Cardiac fibroblast (primary cell): ENCODE measurements around the gene POLA1.

Experiments used
- DNase-seq, 2 donors: peaks; one replicate each; pipeline versions ENCODE4 v3.0.0 to v3.0.0-alpha.2; 2010; ENCODE audit warnings: low read depth in 2 of 2
- H3K4me3 ChIP-seq, 2 donors: replicated peaks in 1 of 2; 1 replicate in 1 of 2; 2 replicates in 1 of 2; pipeline ENCODE4 v1.5.1; 2011; ENCODE audit warnings: low read depth in 2 of 2, low read length in 2 of 2, mild to moderate bottlenecking in 2 of 2, moderate library complexity in 1 of 2
- TF ChIP-seq, protein P1 (sequence below): IDR thresholded peaks from one replicate; pipeline ENCODE4 v1.5.1; 2011; ENCODE audit warnings: low read depth, mild to moderate bottlenecking, low read length, inconsistent platforms

POLA1 gene

DNA sequence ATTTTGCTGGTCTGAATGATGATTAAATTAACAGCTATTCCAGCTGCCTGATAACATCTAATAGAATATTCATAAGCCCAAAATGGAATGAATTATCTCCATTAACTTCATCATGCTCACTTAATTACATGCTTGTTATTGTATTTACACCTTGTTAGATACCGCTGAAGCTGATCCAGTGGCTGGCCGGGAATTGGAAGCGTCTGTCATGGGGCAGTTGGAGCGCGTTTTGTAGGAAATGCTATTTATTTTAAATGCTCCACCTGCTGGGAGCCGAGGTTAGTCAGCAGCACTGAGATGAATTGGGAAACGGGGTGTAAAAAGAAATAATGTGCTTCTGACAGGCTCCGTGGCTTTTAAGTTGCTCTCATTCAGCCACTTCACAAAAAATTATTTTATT, 296.8 kb downstream of the POLA1 start:
- no peak overlapping the region for H3K4me3 ChIP-seq
- DNase-seq: no peak
- TF ChIP-seq, protein P1, sequence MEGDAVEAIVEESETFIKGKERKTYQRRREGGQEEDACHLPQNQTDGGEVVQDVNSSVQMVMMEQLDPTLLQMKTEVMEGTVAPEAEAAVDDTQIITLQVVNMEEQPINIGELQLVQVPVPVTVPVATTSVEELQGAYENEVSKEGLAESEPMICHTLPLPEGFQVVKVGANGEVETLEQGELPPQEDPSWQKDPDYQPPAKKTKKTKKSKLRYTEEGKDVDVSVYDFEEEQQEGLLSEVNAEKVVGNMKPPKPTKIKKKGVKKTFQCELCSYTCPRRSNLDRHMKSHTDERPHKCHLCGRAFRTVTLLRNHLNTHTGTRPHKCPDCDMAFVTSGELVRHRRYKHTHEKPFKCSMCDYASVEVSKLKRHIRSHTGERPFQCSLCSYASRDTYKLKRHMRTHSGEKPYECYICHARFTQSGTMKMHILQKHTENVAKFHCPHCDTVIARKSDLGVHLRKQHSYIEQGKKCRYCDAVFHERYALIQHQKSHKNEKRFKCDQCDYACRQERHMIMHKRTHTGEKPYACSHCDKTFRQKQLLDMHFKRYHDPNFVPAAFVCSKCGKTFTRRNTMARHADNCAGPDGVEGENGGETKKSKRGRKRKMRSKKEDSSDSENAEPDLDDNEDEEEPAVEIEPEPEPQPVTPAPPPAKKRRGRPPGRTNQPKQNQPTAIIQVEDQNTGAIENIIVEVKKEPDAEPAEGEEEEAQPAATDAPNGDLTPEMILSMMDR: no peak

DNA sequence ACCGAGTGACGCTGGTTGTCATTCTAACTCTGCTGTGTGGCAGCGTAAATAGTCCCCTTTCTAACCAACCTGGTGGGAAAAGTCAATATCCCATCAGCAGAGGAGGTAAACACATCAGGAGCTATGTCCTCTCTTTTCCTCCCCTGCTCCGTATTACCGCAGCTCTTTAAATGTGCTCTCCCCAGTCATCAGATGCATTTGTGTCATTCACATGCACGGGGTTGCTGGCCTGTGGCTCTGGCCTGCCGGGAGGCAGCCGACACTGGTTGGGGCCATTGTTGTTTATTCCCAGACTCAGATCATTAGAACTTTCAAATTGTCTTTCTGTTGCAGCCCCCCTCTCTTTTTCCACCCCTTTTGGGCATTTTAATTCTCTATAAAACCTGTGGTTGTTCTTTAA, 300.2 kb downstream of the POLA1 start:
- TF ChIP-seq, protein P1: no peak
- DNase-seq: no peak
- H3K4me3 ChIP-seq: no peak overlapping the region

DNA sequence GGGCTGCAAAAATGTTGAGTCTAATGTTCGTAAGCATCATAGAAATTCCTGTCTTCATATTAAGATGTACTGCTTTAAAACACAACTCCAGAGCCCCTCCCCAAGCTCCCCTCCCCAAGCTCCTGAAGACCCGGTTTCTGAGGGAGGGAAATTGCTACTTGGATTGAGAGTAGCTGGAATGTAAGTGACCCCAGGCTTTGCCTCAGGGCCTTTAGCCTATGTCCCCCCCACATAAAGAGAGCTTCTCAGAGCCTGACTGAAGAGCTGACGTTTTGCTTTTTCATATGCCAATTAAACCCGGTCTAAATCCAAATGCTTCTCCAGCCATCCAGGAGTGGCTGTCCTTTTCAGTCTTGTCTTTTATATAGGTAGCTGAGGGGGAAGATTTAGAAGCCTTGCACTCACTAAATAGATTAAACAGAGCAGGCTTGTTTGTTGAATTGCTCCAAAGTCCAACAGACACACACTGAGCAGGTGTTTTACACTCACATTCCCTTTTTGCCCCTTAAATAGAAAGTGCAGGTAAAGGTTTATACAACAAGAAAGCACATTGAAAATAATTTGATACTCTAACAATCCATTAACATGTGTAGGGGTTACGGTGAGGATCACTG, 302.5 kb downstream of the POLA1 start:
- TF ChIP-seq, protein P1: no peak
- no peak overlapping the region for H3K4me3 ChIP-seq
- no peak for DNase-seq

DNA sequence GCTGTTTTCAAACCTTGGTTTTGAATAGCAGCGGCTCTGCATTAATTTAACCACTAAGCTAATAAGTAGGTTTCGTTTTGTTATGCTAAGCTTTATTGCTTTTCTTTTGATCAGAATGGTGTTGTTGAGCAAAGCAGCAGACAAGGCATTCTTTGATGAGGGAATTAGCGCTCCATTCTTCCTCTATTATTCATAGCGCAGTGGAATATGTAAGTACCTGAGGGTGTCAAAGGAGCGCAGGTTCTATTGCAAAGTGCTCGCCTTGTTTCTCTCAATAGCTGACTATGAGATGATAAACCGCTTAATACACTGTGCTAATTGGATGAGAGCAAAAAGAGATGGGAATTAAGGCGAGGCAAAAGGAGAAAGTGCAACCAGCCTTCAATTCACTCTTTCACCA, 305.8 kb downstream of the POLA1 start:
- no peak overlapping the region for H3K4me3 ChIP-seq
- DNase-seq: no peak
- TF ChIP-seq, protein P1: no peak

DNA sequence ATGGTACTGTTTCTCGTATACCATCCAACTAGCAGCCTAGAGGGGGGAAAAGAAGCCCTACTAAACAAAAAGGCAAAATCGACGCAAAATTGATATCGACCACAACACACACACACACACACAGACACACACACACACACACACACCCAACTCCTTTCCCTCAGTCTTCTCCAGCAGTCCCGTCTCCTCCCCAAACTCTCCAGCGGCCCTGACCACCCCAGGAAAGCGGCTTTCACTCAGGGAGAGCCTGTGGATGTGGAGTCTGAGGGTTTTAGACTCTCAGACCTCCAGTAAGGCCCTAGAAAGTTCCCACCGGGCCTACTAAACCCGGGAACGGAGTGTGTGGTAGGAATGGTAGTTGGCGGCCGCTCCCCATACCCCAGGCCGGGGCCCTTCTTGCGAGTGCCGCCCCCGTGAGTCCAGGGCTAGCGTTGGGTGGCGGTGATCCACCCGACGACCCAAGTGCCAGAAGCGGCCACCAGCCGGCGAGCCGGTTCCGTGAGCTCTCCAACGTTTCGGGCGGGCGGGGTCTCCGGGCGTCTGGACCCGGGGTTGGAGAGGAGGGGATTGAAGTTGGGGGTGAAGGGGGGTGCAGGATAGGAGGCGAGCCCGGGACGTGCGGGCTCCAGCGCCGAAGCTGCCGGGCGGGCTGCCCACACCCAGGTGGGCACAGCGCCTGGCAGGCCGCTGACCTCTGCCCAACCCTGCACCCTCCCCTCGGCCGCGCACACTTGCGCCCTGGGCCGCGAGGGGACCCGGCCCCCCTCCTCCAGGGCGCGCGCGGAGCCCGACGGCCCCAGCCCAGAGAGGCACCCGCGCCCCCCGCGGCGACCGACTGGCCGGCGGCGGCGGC, 308.3 kb downstream of the POLA1 start:
- H3K4me3 ChIP-seq: no peak overlapping the region
- DNase-seq: no peak
- TF ChIP-seq, protein P1: no peak

DNA sequence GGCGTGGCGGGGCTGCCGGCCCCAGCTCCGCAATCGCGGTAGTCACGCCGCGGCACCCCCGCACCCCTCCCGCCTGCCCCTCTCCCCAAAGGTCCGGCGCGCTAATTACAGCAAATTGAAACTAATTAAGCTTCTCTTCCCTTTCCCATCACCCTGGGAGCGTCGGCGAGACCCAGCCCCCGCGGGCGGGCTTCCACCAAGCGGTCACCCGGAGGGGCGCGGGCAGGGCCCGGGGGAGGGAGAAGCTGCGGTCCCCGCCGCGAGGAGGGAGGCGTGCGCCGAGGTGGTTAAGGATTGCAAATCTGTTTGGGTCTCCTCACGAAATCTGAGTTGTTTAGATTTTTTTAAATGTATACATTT, 308.9 kb downstream of the POLA1 start:
- TF ChIP-seq, protein P1: no peak
- DNase-seq: no peak
- H3K4me3 ChIP-seq: no peak overlapping the region
